Measurements from ENCODE around the gene MRPL48.

GRCh38 chr11:73852049-73852448 is 64.4 kb downstream of the MRPL48 start:
- TF ChIP-seq, protein P1, sequence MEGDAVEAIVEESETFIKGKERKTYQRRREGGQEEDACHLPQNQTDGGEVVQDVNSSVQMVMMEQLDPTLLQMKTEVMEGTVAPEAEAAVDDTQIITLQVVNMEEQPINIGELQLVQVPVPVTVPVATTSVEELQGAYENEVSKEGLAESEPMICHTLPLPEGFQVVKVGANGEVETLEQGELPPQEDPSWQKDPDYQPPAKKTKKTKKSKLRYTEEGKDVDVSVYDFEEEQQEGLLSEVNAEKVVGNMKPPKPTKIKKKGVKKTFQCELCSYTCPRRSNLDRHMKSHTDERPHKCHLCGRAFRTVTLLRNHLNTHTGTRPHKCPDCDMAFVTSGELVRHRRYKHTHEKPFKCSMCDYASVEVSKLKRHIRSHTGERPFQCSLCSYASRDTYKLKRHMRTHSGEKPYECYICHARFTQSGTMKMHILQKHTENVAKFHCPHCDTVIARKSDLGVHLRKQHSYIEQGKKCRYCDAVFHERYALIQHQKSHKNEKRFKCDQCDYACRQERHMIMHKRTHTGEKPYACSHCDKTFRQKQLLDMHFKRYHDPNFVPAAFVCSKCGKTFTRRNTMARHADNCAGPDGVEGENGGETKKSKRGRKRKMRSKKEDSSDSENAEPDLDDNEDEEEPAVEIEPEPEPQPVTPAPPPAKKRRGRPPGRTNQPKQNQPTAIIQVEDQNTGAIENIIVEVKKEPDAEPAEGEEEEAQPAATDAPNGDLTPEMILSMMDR (IDR thresholded peaks at IDR 0.05), result no peak
- TF ChIP-seq POLR2A (IDR thresholded peaks at IDR 0.05), result no peak
- no peak for TF ChIP-seq POLR2AphosphoS5 (IDR thresholded peaks at IDR 0.05)
- no peak for TF ChIP-seq EP300 (IDR thresholded peaks at IDR 0.05)
